ENCODE measurements around the gene CYBB.

CYBB gene

DNA sequence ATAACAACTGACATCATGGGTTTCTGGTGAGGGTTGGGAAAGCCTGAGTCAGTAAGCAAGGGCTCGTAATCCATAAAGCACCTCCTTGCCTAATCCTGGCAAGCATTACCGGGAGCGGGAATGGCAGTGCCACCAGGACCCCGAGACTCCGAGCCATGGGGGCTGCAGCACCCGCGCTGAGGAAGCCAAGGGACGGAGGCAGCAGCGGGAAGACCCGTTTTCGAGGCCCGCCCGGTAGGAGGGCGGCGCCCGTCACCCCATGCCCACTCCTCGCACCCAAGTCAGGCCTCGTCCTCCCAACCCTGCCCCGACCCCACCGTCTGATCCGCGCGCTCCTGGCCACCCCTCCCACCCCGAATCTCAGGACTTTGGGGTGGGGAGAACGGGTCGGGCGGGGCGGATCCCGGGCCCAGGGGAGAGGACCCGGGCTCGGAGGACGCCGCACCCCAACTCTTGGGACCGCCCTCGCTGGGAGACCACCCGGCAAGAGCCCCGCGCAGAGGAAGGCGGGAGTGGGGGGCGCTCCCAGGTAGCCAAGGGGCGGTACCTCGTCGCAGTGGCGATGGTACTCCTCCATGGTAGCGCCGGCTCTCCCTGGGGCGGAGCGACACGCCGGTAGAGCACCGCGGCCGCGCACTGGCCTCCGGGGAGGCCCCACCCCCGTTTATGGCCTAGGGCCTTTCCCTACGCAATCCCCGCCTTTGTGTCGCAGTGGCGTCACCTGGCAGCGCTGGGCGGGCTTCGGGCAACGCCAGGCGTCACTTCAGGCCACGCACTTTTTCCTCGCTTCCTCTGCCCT, 67.3 kb downstream of the CYBB start, which contains the start of gene DYNLT3:
Gene DYNLT3 (minus strand): TSS at position 638 of the 799 bp plus-strand sequence. CDS start 61 bp downstream, at position 577.
- Histone ChIP-seq H3K27me3 (ENCODE audit: insufficient read depth, poor library complexity, severe bottlenecking) (peaks cover 3% of the 10 kb centered on the region), H3K27ac (replicated peaks) (peak within 1 kb of the TSS; percentile 27; the same call in 1 of the 2 replicates), H3K4me3 (replicated peaks; ENCODE audit: insufficient read depth, low read length) (peak within 1 kb of the TSS; percentile 76)
- DNase-seq (ENCODE audit: low read depth in 1 of 2, low spot score in 1 of 2) = peak; percentile 46 to 76
- TF ChIP-seq POLR2AphosphoS5 (IDR thresholded peaks at IDR 0.05; ENCODE audit: low read depth) = no peak
- TF ChIP-seq, protein P1, sequence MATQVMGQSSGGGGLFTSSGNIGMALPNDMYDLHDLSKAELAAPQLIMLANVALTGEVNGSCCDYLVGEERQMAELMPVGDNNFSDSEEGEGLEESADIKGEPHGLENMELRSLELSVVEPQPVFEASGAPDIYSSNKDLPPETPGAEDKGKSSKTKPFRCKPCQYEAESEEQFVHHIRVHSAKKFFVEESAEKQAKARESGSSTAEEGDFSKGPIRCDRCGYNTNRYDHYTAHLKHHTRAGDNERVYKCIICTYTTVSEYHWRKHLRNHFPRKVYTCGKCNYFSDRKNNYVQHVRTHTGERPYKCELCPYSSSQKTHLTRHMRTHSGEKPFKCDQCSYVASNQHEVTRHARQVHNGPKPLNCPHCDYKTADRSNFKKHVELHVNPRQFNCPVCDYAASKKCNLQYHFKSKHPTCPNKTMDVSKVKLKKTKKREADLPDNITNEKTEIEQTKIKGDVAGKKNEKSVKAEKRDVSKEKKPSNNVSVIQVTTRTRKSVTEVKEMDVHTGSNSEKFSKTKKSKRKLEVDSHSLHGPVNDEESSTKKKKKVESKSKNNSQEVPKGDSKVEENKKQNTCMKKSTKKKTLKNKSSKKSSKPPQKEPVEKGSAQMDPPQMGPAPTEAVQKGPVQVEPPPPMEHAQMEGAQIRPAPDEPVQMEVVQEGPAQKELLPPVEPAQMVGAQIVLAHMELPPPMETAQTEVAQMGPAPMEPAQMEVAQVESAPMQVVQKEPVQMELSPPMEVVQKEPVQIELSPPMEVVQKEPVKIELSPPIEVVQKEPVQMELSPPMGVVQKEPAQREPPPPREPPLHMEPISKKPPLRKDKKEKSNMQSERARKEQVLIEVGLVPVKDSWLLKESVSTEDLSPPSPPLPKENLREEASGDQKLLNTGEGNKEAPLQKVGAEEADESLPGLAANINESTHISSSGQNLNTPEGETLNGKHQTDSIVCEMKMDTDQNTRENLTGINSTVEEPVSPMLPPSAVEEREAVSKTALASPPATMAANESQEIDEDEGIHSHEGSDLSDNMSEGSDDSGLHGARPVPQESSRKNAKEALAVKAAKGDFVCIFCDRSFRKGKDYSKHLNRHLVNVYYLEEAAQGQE (IDR thresholded peaks at IDR 0.05; ENCODE audit: insufficient replicate concordance, low read depth) = no peak
- no peak for TF ChIP-seq SPI1 (IDR thresholded peaks at IDR 0.05; ENCODE audit: borderline replicate concordance, low read depth)
- TF ChIP-seq GABPA (IDR thresholded peaks at IDR 0.05; ENCODE audit: low read depth) = no peak
- TF ChIP-seq, protein P2, sequence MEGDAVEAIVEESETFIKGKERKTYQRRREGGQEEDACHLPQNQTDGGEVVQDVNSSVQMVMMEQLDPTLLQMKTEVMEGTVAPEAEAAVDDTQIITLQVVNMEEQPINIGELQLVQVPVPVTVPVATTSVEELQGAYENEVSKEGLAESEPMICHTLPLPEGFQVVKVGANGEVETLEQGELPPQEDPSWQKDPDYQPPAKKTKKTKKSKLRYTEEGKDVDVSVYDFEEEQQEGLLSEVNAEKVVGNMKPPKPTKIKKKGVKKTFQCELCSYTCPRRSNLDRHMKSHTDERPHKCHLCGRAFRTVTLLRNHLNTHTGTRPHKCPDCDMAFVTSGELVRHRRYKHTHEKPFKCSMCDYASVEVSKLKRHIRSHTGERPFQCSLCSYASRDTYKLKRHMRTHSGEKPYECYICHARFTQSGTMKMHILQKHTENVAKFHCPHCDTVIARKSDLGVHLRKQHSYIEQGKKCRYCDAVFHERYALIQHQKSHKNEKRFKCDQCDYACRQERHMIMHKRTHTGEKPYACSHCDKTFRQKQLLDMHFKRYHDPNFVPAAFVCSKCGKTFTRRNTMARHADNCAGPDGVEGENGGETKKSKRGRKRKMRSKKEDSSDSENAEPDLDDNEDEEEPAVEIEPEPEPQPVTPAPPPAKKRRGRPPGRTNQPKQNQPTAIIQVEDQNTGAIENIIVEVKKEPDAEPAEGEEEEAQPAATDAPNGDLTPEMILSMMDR (IDR thresholded peaks at IDR 0.05; ENCODE audit: insufficient read depth, low read length) = no peak

DNA sequence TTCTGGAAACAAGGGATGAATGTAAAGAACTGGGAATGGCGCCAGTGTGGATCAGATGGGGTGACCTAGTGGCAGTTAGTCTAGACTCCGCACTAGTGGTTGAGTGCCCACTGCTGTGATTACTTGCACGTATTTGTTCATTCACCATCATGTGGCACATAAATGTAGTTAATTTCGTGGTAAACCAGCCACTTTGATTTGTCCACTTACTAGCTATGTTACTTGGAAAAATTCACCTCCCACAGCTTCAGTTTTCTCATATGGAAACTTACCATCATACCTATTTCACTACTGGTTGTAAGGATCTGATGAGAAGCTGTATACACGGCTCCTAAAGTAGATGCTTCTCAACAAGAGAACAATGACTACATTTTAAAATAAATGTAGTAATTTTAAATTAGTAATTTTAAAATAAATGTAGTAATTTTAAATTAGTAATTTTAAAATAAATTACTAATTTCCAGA, 67.9 kb downstream of the CYBB start:
- peaks cover 3% of the 10 kb centered on the region for H3K27me3 ChIP-seq (ENCODE audit: insufficient read depth, poor library complexity, severe bottlenecking)
- H3K4me3 ChIP-seq (replicated peaks; ENCODE audit: insufficient read depth, low read length) = peak overlapping the region; percentile 76
- H3K27ac ChIP-seq (replicated peaks) = no peak overlapping the region
- DNase-seq (ENCODE audit: low read depth in 1 of 2, low spot score in 1 of 2) = no peak
- TF ChIP-seq, protein P1 (IDR thresholded peaks at IDR 0.05; ENCODE audit: insufficient replicate concordance, low read depth) = no peak
- TF ChIP-seq, protein P2 (IDR thresholded peaks at IDR 0.05; ENCODE audit: insufficient read depth, low read length) = no peak
- TF ChIP-seq GABPA (IDR thresholded peaks at IDR 0.05; ENCODE audit: low read depth) = no peak
- no peak for TF ChIP-seq SPI1 (IDR thresholded peaks at IDR 0.05; ENCODE audit: borderline replicate concordance, low read depth)
- no peak for TF ChIP-seq POLR2AphosphoS5 (IDR thresholded peaks at IDR 0.05; ENCODE audit: low read depth)

DNA sequence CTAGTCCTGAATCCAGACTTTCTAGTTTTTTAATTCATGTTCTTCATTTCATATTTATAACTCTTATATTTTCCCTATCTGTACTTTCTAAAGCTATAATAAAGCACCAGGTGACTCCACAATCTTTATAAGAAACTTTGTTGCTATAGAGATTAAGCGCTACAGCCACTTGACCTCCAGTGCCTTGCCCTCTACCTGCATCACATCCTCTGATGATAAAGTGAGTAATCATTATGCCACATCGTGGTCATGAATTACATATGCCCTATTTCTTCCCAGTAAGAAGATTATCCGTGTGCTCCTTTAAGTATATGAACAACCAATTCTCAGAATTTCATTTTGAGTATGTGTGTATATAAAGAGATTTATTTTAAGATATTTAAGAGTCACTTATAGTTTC, 74.3 kb downstream of the CYBB start:
- Histone ChIP-seq H3K4me3 (replicated peaks; ENCODE audit: insufficient read depth, low read length) (no peak overlapping the region), H3K27me3 (ENCODE audit: insufficient read depth, poor library complexity, severe bottlenecking) (peaks cover 3% of the 10 kb centered on the region), H3K27ac (replicated peaks) (no peak overlapping the region)
- no peak for DNase-seq (ENCODE audit: low read depth in 1 of 2, low spot score in 1 of 2)
- TF ChIP-seq SPI1 (IDR thresholded peaks at IDR 0.05; ENCODE audit: borderline replicate concordance, low read depth) = no peak
- no peak for TF ChIP-seq POLR2AphosphoS5 (IDR thresholded peaks at IDR 0.05; ENCODE audit: low read depth)
- TF ChIP-seq, protein P1 (IDR thresholded peaks at IDR 0.05; ENCODE audit: insufficient replicate concordance, low read depth) = no peak
- TF ChIP-seq, protein P2 (IDR thresholded peaks at IDR 0.05; ENCODE audit: insufficient read depth, low read length) = no peak
- TF ChIP-seq GABPA (IDR thresholded peaks at IDR 0.05; ENCODE audit: low read depth) = no peak
